Fibroblast of villous mesenchyme (primary cell): ENCODE measurements around the gene SCYGR1. TPM values are rescaled to one million over a fixed set of nuclear protein-coding genes. Genes with fewer than 3 reads are reported as not detected.

Experiments
- DNase-seq: peaks from one replicate; pipeline ENCODE4 v3.0.0-alpha.2; 2010; ENCODE audit warnings: low read depth
- H3K4me3 ChIP-seq: 2 replicates; pipeline ENCODE4 v1.5.1; 2011; ENCODE audit warnings: low read depth, mild to moderate bottlenecking, low read length
- total RNA-seq: library from RNA; depleted of rRNA; stranded (reverse); fragments of >200 nt; gene quantifications from 2 replicates; pipeline ENCODE4 v1.2.3, GENCODE V29; 2012
- TF ChIP-seq, protein P1 (sequence below): IDR thresholded peaks from 2 replicates; pipeline ENCODE4 v1.5.1; 2012; ENCODE audit warnings: low read depth, mild to moderate bottlenecking, low read length; ENCODE audit not compliant: insufficient read depth

The SCYGR1 gene
- total RNA-seq, 1 donor, result not detected

DNA sequence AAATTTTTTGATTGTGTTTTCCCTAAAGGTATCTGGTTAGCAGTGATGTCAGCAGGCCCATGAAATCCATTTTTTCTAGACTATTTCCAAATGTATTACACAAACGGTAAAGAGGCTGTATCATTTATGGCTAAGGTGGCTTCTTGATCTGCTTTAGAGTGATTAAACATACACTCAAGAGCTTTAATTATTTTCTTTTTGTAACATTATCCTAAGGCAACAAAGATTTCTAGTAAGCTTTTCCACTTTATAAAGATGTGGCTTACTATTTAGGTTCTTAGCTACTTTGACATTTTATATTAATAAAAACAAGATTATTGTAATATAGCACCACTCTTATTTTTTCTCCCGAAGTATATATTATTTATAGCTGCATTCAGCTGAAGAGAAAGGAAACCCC lies 46.2 kb downstream of the SCYGR1 start:
- TF ChIP-seq, protein P1, sequence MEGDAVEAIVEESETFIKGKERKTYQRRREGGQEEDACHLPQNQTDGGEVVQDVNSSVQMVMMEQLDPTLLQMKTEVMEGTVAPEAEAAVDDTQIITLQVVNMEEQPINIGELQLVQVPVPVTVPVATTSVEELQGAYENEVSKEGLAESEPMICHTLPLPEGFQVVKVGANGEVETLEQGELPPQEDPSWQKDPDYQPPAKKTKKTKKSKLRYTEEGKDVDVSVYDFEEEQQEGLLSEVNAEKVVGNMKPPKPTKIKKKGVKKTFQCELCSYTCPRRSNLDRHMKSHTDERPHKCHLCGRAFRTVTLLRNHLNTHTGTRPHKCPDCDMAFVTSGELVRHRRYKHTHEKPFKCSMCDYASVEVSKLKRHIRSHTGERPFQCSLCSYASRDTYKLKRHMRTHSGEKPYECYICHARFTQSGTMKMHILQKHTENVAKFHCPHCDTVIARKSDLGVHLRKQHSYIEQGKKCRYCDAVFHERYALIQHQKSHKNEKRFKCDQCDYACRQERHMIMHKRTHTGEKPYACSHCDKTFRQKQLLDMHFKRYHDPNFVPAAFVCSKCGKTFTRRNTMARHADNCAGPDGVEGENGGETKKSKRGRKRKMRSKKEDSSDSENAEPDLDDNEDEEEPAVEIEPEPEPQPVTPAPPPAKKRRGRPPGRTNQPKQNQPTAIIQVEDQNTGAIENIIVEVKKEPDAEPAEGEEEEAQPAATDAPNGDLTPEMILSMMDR, result no peak
- H3K4me3 ChIP-seq, result no peak overlapping the region
- no peak for DNase-seq

DNA sequence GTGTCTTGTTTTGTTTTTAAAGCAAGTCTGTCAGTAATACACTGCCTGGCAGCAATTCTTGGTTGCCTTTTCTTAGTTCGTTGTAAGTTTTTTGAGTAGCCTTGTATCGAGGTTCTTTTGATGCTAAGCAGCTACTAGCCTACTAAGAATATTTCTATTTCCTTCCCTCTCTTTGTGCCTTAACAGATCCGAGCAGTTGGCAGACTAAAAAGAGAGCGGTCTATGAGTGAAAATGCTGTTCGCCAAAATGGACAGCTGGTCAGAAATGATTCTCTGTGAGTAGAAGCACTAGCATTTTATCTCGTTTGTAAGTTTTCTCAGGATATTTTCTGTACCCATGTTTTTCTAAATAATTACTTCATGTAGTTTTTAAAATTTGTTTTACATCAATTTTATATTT lies 47.6 kb downstream of the SCYGR1 start:
- DNase-seq, result no peak
- TF ChIP-seq, protein P1, result no peak
- H3K4me3 ChIP-seq, result no peak overlapping the region

DNA sequence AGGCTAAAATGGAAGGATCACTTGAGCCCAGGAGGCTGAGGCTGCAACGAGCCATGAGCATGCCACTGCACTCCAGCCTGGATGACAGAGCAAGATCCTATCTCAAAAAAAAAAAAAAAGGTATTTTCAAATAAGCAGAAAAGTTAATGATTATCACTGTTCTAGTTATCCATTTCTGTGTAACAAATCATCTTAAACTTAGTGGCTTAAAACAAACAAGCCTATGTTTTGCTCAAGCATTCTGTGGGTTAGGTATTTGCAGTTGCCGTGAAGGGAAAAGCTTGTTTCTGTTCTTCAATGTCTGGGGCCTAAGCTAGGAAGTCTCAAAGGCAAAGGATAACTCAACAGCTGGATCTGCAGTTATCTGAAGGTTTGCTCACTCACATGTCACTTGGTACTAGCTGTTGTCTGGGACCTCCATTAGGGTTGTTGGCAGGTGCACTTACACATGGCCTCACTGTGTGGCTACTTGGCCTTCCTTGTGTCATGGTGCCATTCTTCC lies 48.6 kb downstream of the SCYGR1 start:
- TF ChIP-seq, protein P1, result no peak
- DNase-seq, result no peak
- H3K4me3 ChIP-seq, result no peak overlapping the region

Other genes starting within 250 kb of the SCYGR1 start
- under 0.01 and 0.43 TPM in 2 replicates for gene COL4A4, start 223.7 kb downstream of the SCYGR1 start, total RNA-seq
- under 0.01 TPM in 2 replicates for gene COL4A3, start 223.3 kb downstream of the SCYGR1 start, total RNA-seq
- 67.0 and 85.9 TPM in 2 replicates for gene MFF, start 62.7 kb downstream of the SCYGR1 start, total RNA-seq
- gene TM4SF20, start 8.6 kb downstream of the SCYGR1 start, total RNA-seq, result under 0.01 TPM in 1 of 2 replicates, not detected in the other
- gene AGFG1, start 84.2 kb upstream of the SCYGR1 start, total RNA-seq, result 30.0 and 56.1 TPM in 2 replicates
- gene SCYGR2, start 210.9 kb upstream of the SCYGR1 start, total RNA-seq, result not detected in 2 replicates
- not detected in 2 replicates for gene SCYGR3, start 226.9 kb upstream of the SCYGR1 start, total RNA-seq
- not detected in 2 replicates for gene SCYGR4, start 229.5 kb upstream of the SCYGR1 start, total RNA-seq